H54 (cell line): Measurements from ENCODE around the gene FSTL5.

Source experiments
- DNase-seq: peaks from one replicate; pipeline ENCODE4 v3.0.0; 2011; ENCODE audit warnings: low spot score, mixed read lengths; ENCODE audit not compliant: insufficient read length
- FAIRE-seq: peaks from 3 replicates; lab custom pipeline; 2011; peaks lifted over from hg19 to GRCh38; lab: Jason Lieb, UNC
- POLR2A ChIP-seq: IDR thresholded peaks from 2 replicates; pipeline ENCODE4 v1.6.1; 2011; ENCODE audit warnings: low read depth, mild to moderate bottlenecking, low read length

The FSTL5 gene

DNA sequence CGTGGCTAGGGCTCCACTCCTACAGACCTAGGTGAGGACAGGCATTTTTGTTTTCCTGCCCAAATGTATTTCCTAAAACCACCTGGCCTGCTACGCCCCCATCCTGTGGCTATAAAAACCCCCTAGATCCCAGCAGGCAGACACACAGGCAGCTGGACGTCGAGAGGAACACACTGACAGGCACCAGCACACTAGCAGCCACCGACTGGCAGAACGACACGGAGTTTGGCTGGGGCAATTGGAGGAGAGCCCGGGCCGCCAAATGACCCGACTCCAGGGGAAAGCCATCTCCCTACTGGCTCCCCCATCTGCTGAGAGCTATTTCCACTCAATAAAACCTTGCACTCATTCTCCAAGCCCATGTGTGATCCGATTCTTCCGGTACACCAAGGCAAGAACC, 516.0 kb downstream of the FSTL5 start:
- TF ChIP-seq POLR2A, result no peak
- no peak for DNase-seq
- FAIRE-seq, result no peak

- DNase-seq (no peak), FAIRE-seq (no peak)
- no peak for TF ChIP-seq POLR2A
Measured at GRCh38 chr4:161642708-161643107, 521.1 kb downstream of the FSTL5 start.

- FAIRE-seq, result no peak
- TF ChIP-seq POLR2A, result no peak
- no peak for DNase-seq
Measured at GRCh38 chr4:161629694-161630441, 533.9 kb downstream of the FSTL5 start.

DNA sequence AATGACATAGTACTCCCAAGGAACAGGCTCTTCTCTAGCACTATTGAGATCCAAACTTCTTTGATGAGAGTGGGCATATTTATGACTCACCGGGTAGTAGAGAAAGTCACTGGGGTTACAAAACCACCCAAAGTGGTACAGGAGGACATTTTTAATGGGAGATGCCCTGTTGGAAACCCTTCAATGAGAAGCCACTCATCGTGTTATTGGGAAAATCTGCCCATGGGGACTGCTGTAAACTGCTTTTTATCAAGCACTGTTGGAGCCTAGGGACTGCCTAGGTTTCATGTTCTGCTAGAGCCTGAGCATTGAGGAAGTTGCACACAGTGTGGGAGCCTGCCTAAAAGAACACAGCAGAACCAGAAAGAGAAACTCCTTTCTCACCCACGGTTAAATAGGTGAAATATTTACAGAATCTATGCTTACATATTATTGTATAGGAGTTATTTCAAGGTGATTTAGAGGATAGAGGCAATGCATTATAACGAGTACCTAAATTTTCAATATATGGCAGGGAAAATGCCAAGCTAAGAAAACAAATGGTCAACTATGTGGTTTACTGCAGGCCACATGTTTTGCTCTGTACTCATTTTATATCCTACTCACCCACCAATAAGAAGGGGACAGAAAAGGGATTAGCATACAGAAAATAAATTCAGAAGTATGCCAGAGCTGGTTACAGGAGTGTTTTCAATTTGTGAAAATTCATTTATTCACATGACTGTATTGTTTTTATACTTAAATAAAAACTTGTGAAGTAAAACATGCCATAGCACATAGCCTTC, 559.1 kb downstream of the FSTL5 start:
- DNase-seq, result no peak
- TF ChIP-seq POLR2A, result no peak

GRCh38 chr4:161601011-161601410, 562.8 kb downstream of the FSTL5 start:
- FAIRE-seq, result no peak

More for the DNA sequence above, 559.1 kb downstream of the FSTL5 start:
- FAIRE-seq, result no peak

DNA sequence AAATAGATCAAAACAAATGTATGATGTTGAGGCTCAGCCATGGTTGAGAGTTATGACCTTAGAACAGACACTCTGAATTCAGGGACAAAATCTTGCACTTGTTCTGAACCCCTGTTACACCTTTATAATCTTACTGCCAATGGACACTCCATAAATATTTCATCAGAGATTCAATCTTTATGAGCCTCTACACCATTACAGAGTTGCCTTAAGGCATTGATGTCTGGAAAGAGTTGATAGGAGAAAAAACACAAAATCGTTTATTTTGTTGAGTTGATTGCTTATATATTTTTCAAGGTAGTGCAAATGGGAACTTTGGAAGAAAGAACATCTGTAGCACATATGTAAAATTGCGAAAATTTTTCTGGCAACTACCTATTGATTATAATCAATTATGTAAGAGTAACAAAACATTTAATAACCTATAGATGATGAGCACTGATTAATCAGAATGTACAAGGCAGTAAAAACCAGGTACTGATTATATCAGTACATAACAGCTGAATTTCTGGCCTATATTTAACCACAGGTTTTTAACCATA, 568.5 kb downstream of the FSTL5 start:
- no peak for FAIRE-seq

More at GRCh38 chr4:161601011-161601410, 562.8 kb downstream of the FSTL5 start:
- TF ChIP-seq POLR2A, result no peak
- no peak for DNase-seq

GRCh38 chr4:161585011-161585410, 578.8 kb downstream of the FSTL5 start:
- FAIRE-seq (no peak), DNase-seq (no peak)
- no peak for TF ChIP-seq POLR2A

More for the DNA sequence above, 568.5 kb downstream of the FSTL5 start:
- DNase-seq, result no peak
- TF ChIP-seq POLR2A, result no peak

DNA sequence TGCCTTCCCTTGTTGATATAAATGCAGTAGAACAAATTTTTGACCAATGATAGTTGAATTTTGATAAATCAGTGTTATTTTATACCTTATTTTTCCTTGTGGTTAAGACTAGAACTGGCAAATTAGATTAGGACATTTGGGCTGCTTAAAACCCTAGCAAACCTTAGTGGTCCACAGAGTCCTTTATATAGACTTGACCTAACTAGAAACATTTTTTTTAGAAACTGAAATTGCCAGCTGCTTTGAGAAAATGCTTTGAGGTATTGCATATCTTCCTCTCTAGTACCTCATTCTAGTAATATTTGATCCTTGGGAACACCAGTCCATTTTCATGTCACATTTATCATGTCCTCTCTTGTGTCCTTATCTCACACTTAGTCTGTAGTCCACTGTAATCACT, 580.3 kb downstream of the FSTL5 start:
- DNase-seq (no peak), FAIRE-seq (no peak)
- TF ChIP-seq POLR2A, result no peak

DNA sequence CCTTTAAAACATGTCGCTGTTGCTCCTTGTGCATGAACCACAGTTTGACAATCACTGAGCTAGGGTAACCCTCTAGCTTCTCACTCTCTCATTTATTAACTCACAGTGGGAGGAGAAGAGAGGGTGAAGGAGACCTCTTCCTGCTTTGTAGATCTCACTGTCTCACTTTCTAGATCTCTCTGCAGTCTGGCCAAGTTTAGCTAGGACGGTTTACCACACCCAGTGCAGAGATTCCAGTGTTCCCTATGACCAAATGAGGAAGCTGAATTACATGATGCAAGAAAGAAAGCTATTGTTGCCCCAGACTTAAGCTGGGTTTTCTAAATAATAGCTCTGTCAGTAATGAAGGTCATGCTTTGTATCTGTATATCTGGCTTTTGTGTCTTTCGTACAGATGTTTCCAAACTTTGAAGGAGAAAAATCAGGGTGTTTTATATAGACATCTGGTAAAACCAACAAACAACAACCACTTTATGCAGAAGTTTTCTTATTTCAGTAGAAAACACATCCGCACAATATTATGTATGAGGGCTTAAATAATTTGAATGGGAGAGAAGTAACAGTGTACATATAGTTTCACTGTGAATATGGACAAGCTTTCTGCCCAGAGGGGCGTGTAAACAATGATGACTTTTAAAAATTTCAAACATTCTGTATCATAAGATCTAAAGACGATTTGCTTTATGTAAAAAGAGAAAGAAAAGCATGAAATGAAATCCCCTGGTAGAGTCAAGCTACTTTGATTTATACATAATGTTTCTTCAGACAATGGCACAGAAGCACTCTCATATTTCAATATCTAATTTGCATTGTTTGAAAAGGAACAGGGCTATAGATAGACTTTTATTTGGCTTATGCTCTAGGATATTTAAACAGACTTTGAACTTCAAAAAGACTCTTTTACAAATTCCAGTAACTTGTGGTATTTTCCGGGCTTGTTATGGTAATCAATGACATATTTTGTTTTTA, 582.3 kb downstream of the FSTL5 start:
- DNase-seq (no peak), FAIRE-seq (no peak)
- TF ChIP-seq POLR2A, result no peak

- DNase-seq, result no peak
- no peak for TF ChIP-seq POLR2A
- FAIRE-seq, result peak; percentile 62
Measured at GRCh38 chr4:161577579-161578301, 586.1 kb downstream of the FSTL5 start.

GRCh38 chr4:161573836-161574235, 590.0 kb downstream of the FSTL5 start:
- FAIRE-seq (no peak), DNase-seq (no peak)
- TF ChIP-seq POLR2A, result no peak

DNA sequence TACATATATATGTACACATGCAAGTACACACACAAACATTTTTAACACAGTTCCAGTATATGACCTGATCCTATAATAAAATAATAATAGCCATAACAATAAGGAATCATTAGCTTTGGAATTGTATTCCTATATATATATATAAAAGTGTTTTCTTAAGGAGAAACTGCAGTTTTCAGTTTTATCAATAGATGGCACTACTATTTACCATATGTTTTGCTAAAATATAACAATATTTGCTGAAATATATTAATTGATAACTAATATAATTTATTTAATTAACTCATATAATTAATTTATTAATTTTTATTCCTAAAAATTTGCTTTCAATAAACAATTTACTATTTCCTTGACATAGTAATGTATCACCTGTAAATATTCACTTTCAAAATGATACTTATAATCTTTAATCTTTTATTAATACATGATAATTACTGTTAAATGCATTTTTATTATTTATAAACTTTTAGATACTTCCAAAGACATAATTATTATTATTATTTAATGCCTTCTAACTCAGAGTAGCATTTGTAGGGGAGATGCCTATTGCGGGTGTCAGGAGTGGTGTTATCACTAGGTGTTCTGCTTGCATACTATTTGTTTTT, 599.5 kb downstream of the FSTL5 start:
- no peak for FAIRE-seq
- DNase-seq, result no peak
- no peak for TF ChIP-seq POLR2A
